Neural cell (in vitro differentiated cells): Measurements from ENCODE around the gene FNDC7. TPM values are rescaled to one million over a fixed set of nuclear protein-coding genes. Genes with fewer than 3 reads are reported as not detected.
A peak's percentile ranks its signal among the peaks of the same experiment; 100 is the strongest.

Source experiments
- H2AFZ ChIP-seq: fragments of 200-600, 300-800 bp; sonication (generic), shearing (Covaris generic); 2 replicates; pipeline ENCODE4 v1.6.0; 2014; ENCODE audit warnings: low read depth, mild to moderate bottlenecking, antibody characterized with exemption, low read length, moderate library complexity
- H3F3A ChIP-seq: fragments of 200-600 bp; shearing (Covaris generic); 2 replicates; pipeline ENCODE4 v1.6.1; 2016; ENCODE audit warnings: mild to moderate bottlenecking, moderate library complexity, mixed read lengths, antibody characterized with exemption, low read length; ENCODE audit not compliant: insufficient read depth, poor library complexity, severe bottlenecking
- H3K27ac ChIP-seq: fragments of 200-600, 300-800 bp; sonication (generic), shearing (Covaris generic); 2 replicates; pipeline ENCODE4 v1.5.1; 2014; ENCODE audit warnings: mild to moderate bottlenecking, low read length, moderate library complexity
- H3K27me3 ChIP-seq: fragments of 300-800, 200-600 bp; sonication (generic), shearing (Covaris generic); 2 replicates; pipeline ENCODE4 v1.6.0; 2014; ENCODE audit warnings: mild to moderate bottlenecking, low read depth, low read length, moderate library complexity; ENCODE audit not compliant: insufficient read depth
- H3K36me3 ChIP-seq: fragments of 300-800, 200-600 bp; sonication (generic), shearing (Covaris generic); 2 replicates; pipeline ENCODE4 v1.5.1; 2014; ENCODE audit warnings: mild to moderate bottlenecking, antibody characterized with exemption, low read length, moderate library complexity; ENCODE audit not compliant: insufficient read depth
- H3K4me2 ChIP-seq: fragments of 300-800, 200-600 bp; sonication (generic), shearing (Covaris generic); 2 replicates; pipeline ENCODE4 v1.6.0; 2014; ENCODE audit warnings: mild to moderate bottlenecking, low read length
- H3K4me3 ChIP-seq: fragments of 300-800, 200-600 bp; sonication (generic), shearing (Covaris generic); 2 replicates; pipeline ENCODE4 v1.5.1; 2014; ENCODE audit warnings: mild to moderate bottlenecking, low read length, moderate library complexity
- H3K79me2 ChIP-seq: fragments of 200-600 bp; shearing (Covaris generic); replicated peaks from 2 replicates; pipeline ENCODE4 v1.6.0; 2014; ENCODE audit warnings: mild to moderate bottlenecking, low read length, moderate library complexity; ENCODE audit not compliant: insufficient read depth
- H3K9ac ChIP-seq: fragments of 300-800, 200-600 bp; sonication (generic), shearing (Covaris generic); 2 replicates; pipeline ENCODE4 v1.6.1; 2016; ENCODE audit warnings: mild to moderate bottlenecking, low read length, mixed read lengths
- H3K9me2 ChIP-seq: fragments of 200-600 bp; shearing (Covaris generic); 2 replicates; pipeline ENCODE4 v1.6.1; 2016; ENCODE audit warnings: mild to moderate bottlenecking, low read length, mixed read lengths; ENCODE audit not compliant: insufficient read depth
- H3K9me3 ChIP-seq: fragments of 200-600, 300-800 bp; sonication (generic), shearing (Covaris generic); 2 replicates; pipeline ENCODE4 v1.6.1; 2016; ENCODE audit warnings: mild to moderate bottlenecking, mixed run types, low read length, moderate library complexity, mixed read lengths
- H4K20me1 ChIP-seq: fragments of 200-600 bp; shearing (Covaris generic); 2 replicates; pipeline ENCODE4 v1.6.1; 2016; ENCODE audit warnings: mild to moderate bottlenecking, mixed run types; ENCODE audit not compliant: insufficient read depth
- CTCF ChIP-seq: fragments of 450-650 bp; IDR thresholded peaks from 2 replicates; pipeline ENCODE4 v1.5.1; 2014; ENCODE audit warnings: antibody characterized with exemption, mild to moderate bottlenecking, moderate library complexity; ENCODE audit not compliant: poor library complexity, severe bottlenecking
- EP300 ChIP-seq: fragments of 450-650 bp; conservative IDR thresholded peaks from 2 replicates; pipeline ENCODE4 v1.6.1; 2014; ENCODE audit warnings: antibody characterized with exemption, mild to moderate bottlenecking, moderate library complexity; ENCODE audit not compliant: poor library complexity, severe bottlenecking
- EZH2 ChIP-seq: fragments of 200-600, 300-800 bp; shearing (Covaris generic), sonication (generic); IDR thresholded peaks from 2 replicates; pipeline ENCODE4 v1.6.1; 2014; ENCODE audit warnings: antibody characterized with exemption, low read length, borderline replicate concordance, mild to moderate bottlenecking; ENCODE audit not compliant: insufficient read depth, poor library complexity, severe bottlenecking
- MXI1 ChIP-seq: fragments of 450-650 bp; conservative IDR thresholded peaks from 2 replicates; pipeline ENCODE4 v1.6.1; 2014; ENCODE audit warnings: antibody characterized with exemption, mild to moderate bottlenecking; ENCODE audit not compliant: poor library complexity, severe bottlenecking
- POLR2AphosphoS5 ChIP-seq: IDR thresholded peaks from 2 replicates; pipeline ENCODE4 v1.6.1; 2012
- RAD21 ChIP-seq: fragments of 450-650 bp; conservative IDR thresholded peaks from 2 replicates; pipeline ENCODE4 v1.6.1; 2014; ENCODE audit warnings: antibody characterized with exemption, mild to moderate bottlenecking, moderate library complexity
- REST ChIP-seq: IDR thresholded peaks from 2 replicates; pipeline ENCODE4 v1.6.1; 2012; ENCODE audit warnings: borderline replicate concordance
- SMC3 ChIP-seq: fragments of 450-650 bp; conservative IDR thresholded peaks from 2 replicates; pipeline ENCODE4 v1.6.1; 2014; ENCODE audit warnings: antibody characterized with exemption, mild to moderate bottlenecking, moderate library complexity; ENCODE audit not compliant: poor library complexity
- TAF1 ChIP-seq: IDR thresholded peaks from 2 replicates; pipeline ENCODE4 v1.6.1; 2012; ENCODE audit warnings: low read depth
- polyA plus RNA-seq: library from polyadenylated mRNA; depleted of rRNA; stranded (reverse); fragments of >200 nt; gene quantifications from 2 replicates; pipeline ENCODE4 v1.2.3, GENCODE V29; 2014

The FNDC7 gene
- polyA plus RNA-seq, 1 donor from 2014 or later = not detected

GRCh38 chr1:108691942-108692723 is 20.6 kb upstream of the FNDC7 start, which contains the start of gene PRPF38B:
Gene PRPF38B, plus strand, starts transcription at chr1:108692310. Its CDS starts 282 bp downstream, at chr1:108692592.
- peak; percentile 96 for TF ChIP-seq TAF1
- TF ChIP-seq CTCF = no peak
- peak; percentile 88 for TF ChIP-seq REST
- peak; percentile 75 for TF ChIP-seq MXI1
- TF ChIP-seq SMC3 = no peak
- peak; percentile 61 for TF ChIP-seq EP300
- peak; percentile 98 for TF ChIP-seq POLR2AphosphoS5
- H3K4me3 ChIP-seq = peak within 1 kb of the TSS; percentile 91

GRCh38 chr1:108692724-108693655 is 19.7 kb upstream of the FNDC7 start:
- TF ChIP-seq REST = no peak
- peak; percentile 79 for TF ChIP-seq SMC3
- no peak for TF ChIP-seq MXI1
- TF ChIP-seq POLR2AphosphoS5 = no peak
- no peak for TF ChIP-seq EP300
- TF ChIP-seq CTCF = peak; percentile 78
- peak; percentile 77 for TF ChIP-seq RAD21
- no peak for TF ChIP-seq TAF1
- TF ChIP-seq EZH2 = no peak
- peaks cover 51% of the 10 kb centered on the region for H3K79me2 ChIP-seq
- no peaks in the 10 kb centered on the region for H3K9me3 ChIP-seq
- peak overlapping the region; percentile 92 for H3K9ac ChIP-seq
- peaks cover 3% of the 10 kb centered on the region for H4K20me1 ChIP-seq
- no peaks in the 10 kb centered on the region for H3K27me3 ChIP-seq
- H3K36me3 ChIP-seq = peaks cover 12% of the 10 kb centered on the region
- no peaks in the 10 kb centered on the region for H3F3A ChIP-seq
- peak overlapping the region; percentile 79 for H2AFZ ChIP-seq
- peak overlapping the region; percentile 94 for H3K4me2 ChIP-seq
- peak overlapping the region; percentile 91 for H3K4me3 ChIP-seq
- H3K27ac ChIP-seq = peak overlapping the region; percentile 96
- H3K9me2 ChIP-seq = no peaks in the 10 kb centered on the region

More at GRCh38 chr1:108691942-108692723, 20.6 kb upstream of the FNDC7 start, which contains the start of gene PRPF38B:
- Histone ChIP-seq H4K20me1 (peaks cover 3% of the 10 kb centered on the region), H3K9me2 (no peaks in the 10 kb centered on the region), H3F3A (no peaks in the 10 kb centered on the region), H3K79me2 (peaks cover 51% of the 10 kb centered on the region), H3K9ac (peak within 1 kb of the TSS; percentile 92), H2AFZ (peak within 1 kb of the TSS; percentile 79), H3K27me3 (no peaks in the 10 kb centered on the region), H3K4me2 (peak within 1 kb of the TSS; percentile 100), H3K36me3 (peaks cover 8% of the 10 kb centered on the region), H3K9me3 (no peaks in the 10 kb centered on the region), H3K27ac (peak within 1 kb of the TSS; percentile 96)
